ENCODE data around the gene LCA5L.
"Not testable (repeated sequence)": the region's sequence is repeated elsewhere in the genome, so short reads cannot be mapped to it uniquely, and the experiment has no call there.

Gene LCA5L

DNA sequence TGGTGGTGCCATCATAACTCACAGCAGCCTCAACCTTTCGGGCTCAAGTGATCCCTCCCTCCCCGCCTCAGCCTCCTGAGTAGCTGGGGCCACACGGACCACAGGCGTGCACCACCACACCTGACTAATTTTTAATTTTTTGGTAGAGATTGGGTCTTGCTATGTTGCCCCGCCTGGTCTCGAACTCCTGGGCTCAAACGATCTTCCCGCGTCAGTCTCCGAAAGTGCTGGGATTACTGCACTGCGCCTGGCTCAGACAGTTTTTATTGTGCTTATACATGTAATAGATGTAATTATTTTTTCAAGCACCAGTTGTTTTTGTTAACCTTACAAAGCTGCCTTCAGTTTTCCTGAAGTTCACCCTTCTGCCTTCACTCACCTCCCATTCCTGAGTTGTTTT lies 58.7 kb downstream of the LCA5L start:
- DNase-seq = no peak

DNA sequence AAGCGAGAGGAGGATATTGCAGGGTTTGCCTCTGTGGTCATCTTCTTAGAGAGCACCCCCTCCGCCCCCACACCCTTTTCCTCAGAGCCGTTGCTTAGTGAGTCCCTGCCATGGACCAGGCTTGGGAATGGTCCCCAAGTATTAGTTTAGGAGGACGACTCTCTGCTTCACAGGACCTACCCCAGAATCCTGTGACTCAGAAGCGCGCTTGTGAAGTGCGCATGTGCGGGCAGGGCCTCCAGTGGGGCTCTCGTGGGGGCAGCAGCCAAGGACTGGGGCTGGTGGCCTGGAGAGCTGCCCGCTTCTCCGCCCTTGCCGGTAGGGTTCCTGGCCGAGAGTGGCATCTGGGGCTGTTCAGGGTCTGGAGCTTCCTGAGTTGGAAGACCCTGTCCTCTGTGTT lies 59.4 kb downstream of the LCA5L start:
- DNase-seq = peak; percentile 47

DNA sequence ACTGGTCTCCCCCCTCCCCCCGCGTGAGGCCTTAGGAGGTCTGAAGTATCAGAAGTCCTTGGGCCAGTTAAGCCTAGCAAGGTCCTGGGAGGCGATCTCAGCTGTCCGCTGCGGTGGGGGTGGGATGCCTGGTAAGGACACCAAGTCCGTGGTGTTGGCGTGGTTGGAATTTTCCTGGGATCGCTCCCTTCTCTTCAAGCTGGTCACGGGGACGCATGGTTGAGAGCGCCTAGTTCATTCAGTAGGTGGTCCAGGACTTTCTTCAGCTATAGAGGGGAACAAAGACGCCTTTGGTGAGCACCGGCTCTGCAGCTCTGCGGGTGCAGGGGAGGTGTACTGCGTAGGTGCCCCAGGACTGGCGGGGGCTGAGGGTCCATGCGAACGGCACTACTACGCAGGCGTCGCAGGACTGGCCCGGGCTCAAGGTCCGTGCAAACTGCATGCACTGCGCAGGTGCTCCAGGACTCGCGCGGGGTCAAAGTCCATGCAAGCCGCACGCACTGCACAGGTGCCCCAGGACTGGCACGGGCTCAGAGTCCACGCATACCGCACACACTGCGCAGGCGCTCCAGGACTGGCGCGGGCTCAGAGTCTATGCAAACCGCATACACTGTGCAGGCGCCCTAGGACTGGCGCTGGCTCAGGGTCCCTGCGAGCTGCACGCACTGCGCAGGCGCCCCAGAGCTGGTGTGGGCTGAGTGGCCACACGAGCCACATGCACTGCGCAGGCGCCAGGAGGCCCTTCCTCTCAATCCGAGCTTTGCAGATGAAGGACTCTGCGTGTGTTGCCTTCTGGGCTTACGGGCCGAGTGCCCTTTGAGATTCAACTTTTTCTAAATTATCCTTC lies 60.1 kb downstream of the LCA5L start:
- DNase-seq = peak; percentile 75

- no peak for DNase-seq
These were observed 60.8 kb downstream of the LCA5L start for GRCh38 chr21:39384674-39385298.

DNA sequence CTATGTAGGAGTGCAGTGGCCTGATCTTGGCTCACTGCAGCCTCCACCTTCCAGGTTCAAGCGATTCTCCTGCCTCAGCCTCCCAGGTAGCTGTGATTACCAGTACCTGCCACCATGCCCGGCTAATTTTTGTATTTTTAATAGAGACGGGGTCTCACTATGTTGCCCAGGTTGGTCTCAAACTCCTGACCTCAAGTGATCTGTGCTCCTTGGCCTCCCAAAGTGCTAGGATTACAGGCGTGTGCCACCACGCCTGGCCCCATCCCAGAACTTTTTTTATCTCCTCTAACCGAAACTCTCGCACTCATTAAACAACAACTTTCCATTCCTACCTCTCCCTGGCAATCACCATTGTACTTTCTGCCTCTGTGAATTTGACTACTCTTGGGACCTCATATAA lies 63.5 kb downstream of the LCA5L start:
- not testable (repeated sequence) for DNase-seq

GRCh38 chr21:39381009-39381408 lies 64.6 kb downstream of the LCA5L start:
- no peak for DNase-seq

DNA sequence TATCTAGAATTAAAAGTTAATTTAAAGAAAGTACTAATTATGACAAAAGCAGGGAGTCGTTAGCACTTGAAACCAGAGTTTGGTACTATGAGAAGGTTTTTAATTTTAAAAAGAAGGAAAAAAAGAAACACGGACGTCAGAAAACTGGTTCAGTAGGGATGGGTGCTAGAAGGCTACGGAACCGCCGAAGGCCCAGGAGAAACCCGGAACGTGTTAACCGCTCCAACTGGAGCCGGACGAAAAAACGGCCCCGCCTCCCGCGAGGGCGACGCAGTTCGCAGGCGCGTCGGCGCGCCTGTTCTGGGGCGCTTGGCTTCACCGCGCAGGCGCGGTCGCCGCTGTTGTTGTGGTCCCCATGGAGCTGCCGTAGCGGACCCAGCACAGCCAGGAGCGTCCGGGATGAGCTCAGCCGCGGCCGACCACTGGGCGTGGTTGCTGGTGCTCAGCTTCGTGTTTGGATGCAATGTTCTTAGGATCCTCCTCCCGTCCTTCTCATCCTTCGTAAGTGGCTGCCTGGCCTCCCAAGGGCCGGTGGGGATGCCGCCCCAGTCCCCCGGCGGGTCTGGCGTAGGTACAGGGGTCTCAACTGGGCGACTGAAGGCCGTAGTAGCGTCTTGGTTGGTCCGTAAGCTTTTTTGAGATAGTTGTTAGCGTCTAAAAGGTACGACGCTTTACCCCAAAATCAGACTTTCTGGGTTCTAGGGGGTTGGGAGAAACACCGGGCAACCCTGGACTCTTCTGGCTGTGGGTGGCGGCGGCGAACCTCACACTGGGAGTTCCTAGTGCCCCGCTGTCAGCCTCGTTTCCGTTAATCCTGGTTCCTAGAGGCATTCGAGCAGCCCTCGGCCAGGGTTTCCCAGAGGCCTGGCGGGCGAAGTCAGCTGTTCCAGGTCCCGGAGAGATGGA lies 65.3 kb downstream of the LCA5L start:
- DNase-seq = peak; percentile 47

DNA sequence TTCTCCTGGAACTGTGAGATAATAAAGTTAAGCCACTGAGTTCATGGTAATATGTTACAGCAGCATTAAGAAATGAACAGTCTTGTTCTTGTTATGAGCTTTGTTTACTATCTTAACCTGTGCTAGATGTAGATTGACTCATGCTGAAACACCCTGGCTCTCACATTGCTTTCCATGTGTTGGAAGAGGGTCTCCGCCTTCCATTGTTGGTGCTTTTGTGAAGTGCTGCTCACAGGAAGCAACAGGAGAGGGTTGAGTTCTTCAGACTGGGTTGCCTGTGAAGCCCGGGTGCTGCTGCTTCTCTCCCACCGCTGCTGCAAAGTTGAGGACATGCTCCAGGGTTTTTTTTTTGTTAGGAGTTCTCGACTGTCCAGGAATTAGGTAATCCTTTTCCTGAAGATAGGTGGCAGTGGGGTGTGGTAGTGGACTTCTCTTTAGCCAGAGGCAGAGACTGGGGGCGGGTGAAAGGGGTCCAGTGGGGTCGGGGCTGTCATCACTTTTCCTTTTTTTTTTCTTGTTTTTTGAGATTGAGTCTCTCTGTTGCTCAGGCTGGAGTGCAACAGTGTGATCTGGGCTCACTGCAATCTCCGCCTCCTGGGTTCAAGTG lies 68.0 kb downstream of the LCA5L start:
- DNase-seq = no peak

GRCh38 chr21:39375446-39375845 lies 70.1 kb downstream of the LCA5L start:
- no peak for DNase-seq

DNA sequence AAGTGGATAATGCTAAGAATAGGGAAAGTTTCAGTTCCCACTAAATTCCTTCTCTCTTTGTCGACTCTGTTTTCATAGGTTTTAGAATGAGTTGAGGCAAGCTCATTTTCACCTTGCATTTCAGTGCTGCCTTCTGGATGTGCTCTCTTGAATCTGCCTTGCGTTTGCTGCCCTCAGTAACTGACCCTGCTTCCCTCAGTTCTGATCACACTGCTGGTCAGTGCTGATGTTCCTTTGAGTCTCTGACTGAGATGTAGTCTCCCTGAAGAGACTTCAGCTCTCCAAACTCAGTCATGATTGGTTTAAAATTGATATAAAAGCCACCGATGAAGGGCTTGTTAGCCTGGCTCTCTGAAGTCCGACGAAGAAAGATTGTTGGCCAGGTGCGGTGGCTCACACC lies 71.5 kb downstream of the LCA5L start:
- DNase-seq = no peak

DNA sequence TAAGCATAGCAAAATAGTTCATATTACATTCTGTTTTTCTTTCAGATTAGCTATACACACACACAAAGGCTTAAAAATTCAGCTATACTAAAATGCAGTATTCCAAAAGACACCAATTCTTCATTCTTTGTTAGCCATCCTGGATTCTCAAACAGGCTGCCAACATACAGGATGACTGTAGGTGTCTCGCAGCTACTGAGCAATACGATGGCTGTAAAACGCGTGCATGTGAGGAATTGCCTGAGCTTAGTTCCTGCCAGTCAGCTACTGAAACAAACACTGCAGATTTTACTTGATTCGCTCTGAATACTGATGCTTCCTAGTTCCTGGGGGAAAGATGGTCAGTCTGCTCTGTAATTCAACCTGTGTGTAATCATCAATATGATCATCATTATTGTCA lies 71.9 kb downstream of the LCA5L start:
- no peak for DNase-seq

DNA sequence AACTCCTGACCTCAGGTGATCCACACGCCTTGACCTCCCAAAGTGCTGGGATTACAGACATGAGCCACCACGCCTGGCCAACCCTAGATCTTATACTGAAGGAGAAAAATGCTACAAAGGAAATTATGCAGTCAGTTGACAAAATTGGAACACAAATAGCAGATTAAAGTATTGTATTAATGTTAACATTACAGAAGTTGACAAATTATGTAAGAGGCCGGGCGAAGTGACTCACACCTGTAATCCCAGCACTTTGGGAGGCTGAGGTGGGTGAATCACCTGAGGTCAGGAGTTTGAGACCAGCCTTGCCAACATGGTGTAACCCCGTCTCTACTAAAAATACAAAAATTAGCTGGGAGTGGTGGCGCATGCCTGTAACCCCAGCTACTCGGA lies 75.7 kb downstream of the LCA5L start:
- DNase-seq = not testable (repeated sequence)

DNA sequence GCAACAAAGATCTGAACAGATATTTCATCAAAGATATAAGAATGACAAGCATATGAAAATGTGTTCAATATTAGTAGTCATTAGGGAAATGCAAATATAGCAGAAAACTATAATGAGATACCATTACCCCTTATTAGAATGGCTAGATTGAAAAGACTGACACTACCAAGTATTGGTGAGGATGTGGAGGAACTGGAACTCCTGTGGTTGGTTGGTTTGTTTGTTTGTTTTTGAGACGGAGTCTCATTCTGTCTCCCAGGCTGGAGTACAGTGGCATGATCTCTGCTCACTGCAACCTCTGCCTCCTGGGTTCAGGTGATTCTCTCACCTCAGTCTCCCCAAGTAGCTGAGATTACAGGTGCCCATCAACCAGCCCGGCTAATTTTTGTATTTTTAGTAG lies 77.8 kb downstream of the LCA5L start:
- no peak for DNase-seq

DNA sequence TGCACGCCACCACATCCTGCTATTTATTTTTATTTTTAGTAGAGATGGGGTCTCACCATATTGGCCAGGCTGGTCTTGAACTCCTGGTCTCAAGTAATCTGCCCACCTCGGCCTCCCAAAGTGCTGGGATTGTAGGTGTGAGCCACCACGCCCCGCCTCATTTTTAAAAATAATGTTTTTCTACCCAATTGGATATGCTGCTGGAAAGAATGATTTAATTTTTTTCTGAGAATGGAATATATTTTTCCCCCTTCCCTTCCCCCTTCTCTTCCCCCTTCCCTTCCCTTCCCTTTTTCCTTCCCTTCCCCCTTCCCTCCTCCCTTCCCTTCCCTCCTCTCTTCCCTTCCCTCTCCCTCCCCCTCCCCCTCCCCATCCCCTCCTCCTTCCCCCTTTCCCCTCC lies 79.0 kb downstream of the LCA5L start:
- no peak for DNase-seq

DNA sequence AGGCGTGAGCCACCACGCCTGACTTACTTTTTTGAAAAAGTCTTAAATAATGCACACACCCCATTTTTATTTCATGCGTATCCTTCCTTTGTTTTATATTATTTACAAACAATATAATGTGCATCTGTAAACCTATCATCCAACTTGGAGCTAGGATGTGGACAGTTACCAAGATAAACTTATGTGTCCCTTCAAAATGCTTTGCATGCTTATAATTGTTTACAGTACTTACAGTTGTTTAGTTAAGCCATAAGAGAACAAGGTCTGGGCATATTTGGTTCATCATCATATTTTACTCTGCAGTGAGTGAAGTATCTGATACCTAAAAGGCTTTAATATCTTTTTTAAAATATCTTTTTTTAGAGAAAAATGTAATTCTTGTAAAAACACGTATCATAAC lies 80.6 kb downstream of the LCA5L start:
- DNase-seq = no peak

- no peak for DNase-seq
These were observed 81.7 kb downstream of the LCA5L start for GRCh38 chr21:39363607-39364555.

GRCh38 chr21:39362733-39363132 lies 82.8 kb downstream of the LCA5L start:
- DNase-seq = no peak

GRCh38 chr21:39359382-39359781 lies 86.2 kb downstream of the LCA5L start:
- DNase-seq = no peak

Measured in SHP77 treated with DMSO at 0.1 percent for 48 hours (cell line).